K562 (cell line): ENCODE measurements around the gene KCNJ11.

Source experiments
- POLR3A ChIP-seq: IDR thresholded peaks from 2 replicates; pipeline ENCODE4 v1.6.1; 2011; ENCODE audit warnings: borderline replicate concordance, mild to moderate bottlenecking, moderate library complexity; ENCODE audit not compliant: insufficient read length, insufficient read depth; ENCODE audit errors: extremely low read depth
- ZKSCAN1 ChIP-seq: fragments of 150-350 bp; IDR thresholded peaks from 2 replicates; pipeline ENCODE4 v1.6.1; 2016; ENCODE audit warnings: low read depth, low read length
- ZNF184 ChIP-seq: sonication (generic); formaldehyde crosslinking; IDR thresholded peaks from 2 replicates; pipeline ENCODE4 v1.5.0; 2020; ENCODE audit warnings: missing genetic modification reagents
- ZNF740 ChIP-seq, 3 experiments: fragments of 200-800 bp in 1 of 3; sonication (Bioruptor generic) in 1 of 3; sonication (generic) in 1 of 3; formaldehyde crosslinking in 1 of 3; IDR thresholded peaks; 2 replicates each; pipeline versions ENCODE4 v1.6.1 to v1.8.0; 2016 to 2022; ENCODE audit warnings: mild to moderate bottlenecking in 2 of 3, missing compliant biosample characterization in 2 of 3, missing genetic modification characterization in 2 of 3, missing genetic modification reagents in 1 of 3
- TF ChIP-seq, protein P1 (sequence below): IDR thresholded peaks from 2 replicates; pipeline ENCODE4 v1.6.1; 2012; ENCODE audit warnings: low read depth, low read length, improper control_type of control experiment, borderline replicate concordance

- no peak for TF ChIP-seq ZNF740 (CRISPR knock-in tag; IDR thresholded peaks at IDR 0.05)
- TF ChIP-seq ZNF740 (tag; IDR thresholded peaks at IDR 0.05) = no peak
- TF ChIP-seq, protein P1, sequence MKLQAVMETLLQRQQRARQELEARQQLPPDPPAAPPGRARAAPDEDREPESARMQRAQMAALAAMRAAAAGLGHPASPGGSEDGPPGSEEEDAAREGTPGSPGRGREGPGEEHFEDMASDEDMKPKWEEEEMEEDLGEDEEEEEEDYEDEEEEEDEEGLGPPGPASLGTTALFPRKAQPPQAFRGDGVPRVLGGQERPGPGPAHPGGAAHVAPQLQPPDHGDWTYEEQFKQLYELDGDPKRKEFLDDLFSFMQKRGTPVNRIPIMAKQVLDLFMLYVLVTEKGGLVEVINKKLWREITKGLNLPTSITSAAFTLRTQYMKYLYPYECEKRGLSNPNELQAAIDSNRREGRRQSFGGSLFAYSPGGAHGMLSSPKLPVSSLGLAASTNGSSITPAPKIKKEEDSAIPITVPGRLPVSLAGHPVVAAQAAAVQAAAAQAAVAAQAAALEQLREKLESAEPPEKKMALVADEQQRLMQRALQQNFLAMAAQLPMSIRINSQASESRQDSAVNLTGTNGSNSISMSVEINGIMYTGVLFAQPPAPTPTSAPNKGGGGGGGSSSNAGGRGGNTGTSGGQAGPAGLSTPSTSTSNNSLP = no peak
- no peak for TF ChIP-seq ZNF184 (CRISPR knock-in tag)
- no peak for TF ChIP-seq POLR3A
- no peak for TF ChIP-seq ZKSCAN1
Observed at GRCh38 chr11:17385492-17385891, 3.0 kb downstream of the KCNJ11 start.
